Tibial artery (tissue), 4 donors: ENCODE measurements around the gene GNPTG.

Experiments used
- DNase-seq, 2 donors: peaks; one replicate each; pipeline ENCODE4 v3.0.0-alpha.2; 2019
- H3K27ac ChIP-seq, 2 donors: fragments of 200-600 bp; sonication (generic) in 1 of 2; 1 replicate in 1 of 2; 2 replicates in 1 of 2; pipeline ENCODE4 v1.5.1; 2018 to 2019; ENCODE audit warnings: mild to moderate bottlenecking in 1 of 2
- H3K27me3 ChIP-seq, 2 donors: fragments of 200-600 bp; sonication (generic) in 1 of 2; one replicate each; pipeline versions ENCODE4 v1.5.1 to v1.6.0; 2016 to 2019
- H3K36me3 ChIP-seq, 3 donors: fragments of 200-600 bp; sonication (generic) in 2 of 3; one replicate each; pipeline ENCODE4 v1.5.1; 2016 to 2019; ENCODE audit warnings: mild to moderate bottlenecking in 2 of 3
- H3K4me1 ChIP-seq, 4 donors: fragments of 200-600 bp; sonication (generic) in 2 of 4; 1 replicate in 3 of 4; 2 replicates in 1 of 4; pipeline ENCODE4 v1.5.1; 2016 to 2019
- H3K4me3 ChIP-seq, 2 donors: fragments of 200-600 bp; sonication (generic) in 1 of 2; 1 replicate in 1 of 2; 2 replicates in 1 of 2; pipeline ENCODE4 v1.5.1; 2018 to 2019; ENCODE audit warnings: mild to moderate bottlenecking in 2 of 2
- H3K9me3 ChIP-seq, 3 donors: fragments of 200-600 bp; sonication (generic) in 1 of 3; one replicate each; pipeline ENCODE4 v1.5.1; 2016 to 2019
- intact Hi-C: fragments of 100-400 bp; cut with DNase I; formaldehyde crosslinking; loops from one replicate; pipeline ENCODE4 v1.15.0; 2023; ENCODE audit warnings: low total_unique reads
- TF ChIP-seq, protein P1 (sequence below), 2 experiments: fragments of 200-600 bp in 1 of 2; fragments of 450-650 bp in 1 of 2; IDR thresholded peaks; one replicate each; pipeline ENCODE4 v1.5.1; 2017 to 2019; ENCODE audit warnings: antibody characterized with exemption in 2 of 2, mild to moderate bottlenecking in 1 of 2, moderate library complexity in 1 of 2

GNPTG gene

DNA sequence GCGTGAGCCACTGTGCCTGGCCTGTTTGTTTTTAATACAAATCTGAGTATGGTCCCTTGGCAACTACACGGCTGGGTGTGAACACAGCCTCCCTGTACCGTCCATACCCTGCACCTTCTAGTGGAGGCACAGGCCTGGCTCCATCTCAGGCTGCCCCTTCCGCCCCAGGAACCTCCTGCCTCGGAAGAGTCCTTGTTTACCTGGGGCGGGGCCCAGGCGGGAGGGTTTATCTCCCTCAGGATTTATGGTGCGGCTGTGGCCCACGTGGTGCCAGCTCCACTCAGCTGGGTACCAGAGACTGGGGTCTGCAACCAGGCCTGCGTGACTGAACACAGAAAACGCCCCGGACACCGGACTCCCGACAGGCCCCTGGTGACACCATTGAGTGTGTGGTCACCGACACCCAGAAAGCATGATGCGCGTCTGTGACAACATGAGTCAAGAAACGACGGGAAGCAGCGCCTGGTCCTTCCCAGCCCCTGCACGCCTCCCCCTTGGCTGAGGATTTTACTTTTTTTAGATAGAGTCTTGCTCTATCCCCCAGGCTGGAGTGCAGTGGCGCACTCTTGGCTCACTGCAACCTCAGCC lies 43.8 kb downstream of the GNPTG start:
- no peaks in the 10 kb centered on the region for H3K27me3 ChIP-seq
- no peaks in the 10 kb centered on the region for H3K4me1 ChIP-seq
- no peaks in the 10 kb centered on the region for H3K9me3 ChIP-seq
- intact Hi-C loops = no loop called here
- H3K36me3 ChIP-seq = peaks cover 60 to 96% (median 79%) of the 10 kb centered on the region in 3 donors
- DNase-seq = no peak
- no peak overlapping the region for H3K27ac ChIP-seq
- TF ChIP-seq, protein P1, sequence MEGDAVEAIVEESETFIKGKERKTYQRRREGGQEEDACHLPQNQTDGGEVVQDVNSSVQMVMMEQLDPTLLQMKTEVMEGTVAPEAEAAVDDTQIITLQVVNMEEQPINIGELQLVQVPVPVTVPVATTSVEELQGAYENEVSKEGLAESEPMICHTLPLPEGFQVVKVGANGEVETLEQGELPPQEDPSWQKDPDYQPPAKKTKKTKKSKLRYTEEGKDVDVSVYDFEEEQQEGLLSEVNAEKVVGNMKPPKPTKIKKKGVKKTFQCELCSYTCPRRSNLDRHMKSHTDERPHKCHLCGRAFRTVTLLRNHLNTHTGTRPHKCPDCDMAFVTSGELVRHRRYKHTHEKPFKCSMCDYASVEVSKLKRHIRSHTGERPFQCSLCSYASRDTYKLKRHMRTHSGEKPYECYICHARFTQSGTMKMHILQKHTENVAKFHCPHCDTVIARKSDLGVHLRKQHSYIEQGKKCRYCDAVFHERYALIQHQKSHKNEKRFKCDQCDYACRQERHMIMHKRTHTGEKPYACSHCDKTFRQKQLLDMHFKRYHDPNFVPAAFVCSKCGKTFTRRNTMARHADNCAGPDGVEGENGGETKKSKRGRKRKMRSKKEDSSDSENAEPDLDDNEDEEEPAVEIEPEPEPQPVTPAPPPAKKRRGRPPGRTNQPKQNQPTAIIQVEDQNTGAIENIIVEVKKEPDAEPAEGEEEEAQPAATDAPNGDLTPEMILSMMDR (IDR thresholded peaks at IDR 0.05) = no peak
- no peak overlapping the region for H3K4me3 ChIP-seq

DNA sequence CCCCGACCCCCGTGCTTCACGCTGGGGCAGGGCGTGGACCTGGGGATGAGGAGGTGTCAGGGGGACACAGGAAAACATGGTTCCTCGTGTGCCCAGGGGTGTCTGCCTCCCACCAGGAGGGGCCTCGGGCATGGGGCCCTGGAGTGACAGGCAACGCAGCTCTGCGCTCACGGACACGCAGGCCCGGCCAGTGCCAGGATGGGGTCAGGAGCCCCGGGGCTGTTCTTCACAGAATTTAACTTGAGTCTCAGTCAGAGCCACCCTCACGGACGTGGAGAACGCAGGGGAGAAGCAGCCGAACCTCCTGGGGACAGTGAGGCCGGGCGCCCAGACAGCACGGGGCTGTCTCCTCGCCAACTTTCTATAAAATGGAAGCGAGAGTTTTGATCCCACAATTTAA lies 46.0 kb downstream of the GNPTG start:
- intact Hi-C loops = no loop called here
- H3K36me3 ChIP-seq = peaks cover 58 to 98% (median 81%) of the 10 kb centered on the region in 3 donors

GRCh38 chr16:1398351-1398750 lies 46.6 kb downstream of the GNPTG start:
- H3K4me3 ChIP-seq = no peak overlapping the region
- no peaks in the 10 kb centered on the region for H3K4me1 ChIP-seq
- intact Hi-C loops = no loop called here
- no peaks in the 10 kb centered on the region for H3K9me3 ChIP-seq
- peaks cover 56 to 98% (median 79%) of the 10 kb centered on the region in 3 donors for H3K36me3 ChIP-seq
- no peak overlapping the region for H3K27ac ChIP-seq
- H3K27me3 ChIP-seq = no peaks in the 10 kb centered on the region
- TF ChIP-seq, protein P1 (IDR thresholded peaks at IDR 0.05) = no peak
- no peak for DNase-seq

More for the DNA sequence above, 46.0 kb downstream of the GNPTG start:
- no peaks in the 10 kb centered on the region for H3K9me3 ChIP-seq
- H3K27ac ChIP-seq = no peak overlapping the region
- TF ChIP-seq, protein P1 (IDR thresholded peaks at IDR 0.05) = no peak
- no peak overlapping the region for H3K4me3 ChIP-seq
- H3K4me1 ChIP-seq = no peaks in the 10 kb centered on the region
- no peaks in the 10 kb centered on the region for H3K27me3 ChIP-seq
- no peak for DNase-seq

GRCh38 chr16:1398826-1399581 lies 47.3 kb downstream of the GNPTG start:
- H3K9me3 ChIP-seq = no peaks in the 10 kb centered on the region
- DNase-seq = no peak
- H3K27me3 ChIP-seq = no peaks in the 10 kb centered on the region
- H3K4me1 ChIP-seq = no peaks in the 10 kb centered on the region
- TF ChIP-seq, protein P1 (IDR thresholded peaks at IDR 0.05) = no peak
- H3K36me3 ChIP-seq = peaks cover 50 to 98% (median 73%) of the 10 kb centered on the region in 3 donors
- no peak overlapping the region for H3K4me3 ChIP-seq
- intact Hi-C loops = no loop called here
- no peak overlapping the region for H3K27ac ChIP-seq

DNA sequence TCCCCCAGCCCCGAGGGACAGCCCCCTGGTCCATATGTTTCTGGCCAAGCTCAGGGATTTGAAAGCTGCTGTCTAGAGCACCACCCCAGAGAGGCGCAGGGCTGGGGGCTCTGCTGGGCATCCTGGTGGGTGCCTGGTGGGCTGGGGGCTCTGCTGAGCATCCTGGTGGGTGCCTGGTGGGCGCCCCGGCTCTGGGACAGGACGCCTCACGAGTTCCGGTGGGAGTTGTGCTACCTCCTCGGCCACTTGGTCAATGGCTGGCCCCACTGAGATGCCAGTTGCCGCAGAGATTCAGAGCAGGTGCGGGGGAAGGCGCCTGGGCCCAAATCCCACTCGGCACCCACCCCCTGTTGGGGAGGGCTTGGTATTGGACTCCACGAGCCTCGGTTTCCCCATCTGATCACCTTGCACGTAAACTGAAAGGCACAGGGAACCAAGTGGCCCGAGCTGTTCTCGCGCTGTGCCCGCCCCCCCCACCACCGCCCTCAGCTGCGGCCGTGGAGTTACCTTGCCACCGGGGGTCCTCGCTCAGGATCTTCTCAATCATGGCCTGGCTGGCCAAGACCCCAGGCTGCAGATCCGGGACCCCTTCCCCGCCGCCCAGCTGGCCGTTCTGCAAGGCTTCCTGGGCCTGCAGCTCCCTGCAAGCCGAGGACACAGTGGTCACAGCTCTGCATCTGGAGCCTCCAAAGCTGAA lies 49.5 kb downstream of the GNPTG start:
- H3K4me1 ChIP-seq = no peaks in the 10 kb centered on the region
- peaks cover 40 to 93% (median 66%) of the 10 kb centered on the region in 3 donors for H3K36me3 ChIP-seq
- intact Hi-C loops = no loop called here
- TF ChIP-seq, protein P1 (IDR thresholded peaks at IDR 0.05) = no peak
- no peaks in the 10 kb centered on the region for H3K9me3 ChIP-seq
- H3K27ac ChIP-seq = no peak overlapping the region
- no peak for DNase-seq
- no peaks in the 10 kb centered on the region for H3K27me3 ChIP-seq
- no peak overlapping the region for H3K4me3 ChIP-seq
